Fibroblast of villous mesenchyme (primary cell): ENCODE results near the gene GPATCH2. TPM values are rescaled to one million over a fixed set of nuclear protein-coding genes. Genes with fewer than 3 reads are reported as not detected.

Source experiments
- DNase-seq: peaks from one replicate; pipeline ENCODE4 v3.0.0-alpha.2; 2010; ENCODE audit warnings: low read depth
- H3K4me3 ChIP-seq: 2 replicates; pipeline ENCODE4 v1.5.1; 2011; ENCODE audit warnings: low read depth, mild to moderate bottlenecking, low read length
- CTCF ChIP-seq: IDR thresholded peaks from 2 replicates; pipeline ENCODE4 v1.5.1; 2012; ENCODE audit warnings: low read depth, mild to moderate bottlenecking, low read length; ENCODE audit not compliant: insufficient read depth
- total RNA-seq: library from RNA; depleted of rRNA; stranded (reverse); fragments of >200 nt; gene quantifications from 2 replicates; pipeline ENCODE4 v1.2.3, GENCODE V29; 2012

The GPATCH2 gene
- total RNA-seq, 1 donor = 28.1 TPM

- H3K4me3 ChIP-seq = no peak overlapping the region
- no peak for DNase-seq
- TF ChIP-seq CTCF = no peak
Measured at GRCh38 chr1:217462666-217463065, 168.2 kb downstream of the GPATCH2 start.

- TF ChIP-seq CTCF = no peak
- DNase-seq = peak; percentile 4
Measured at GRCh38 chr1:217462159-217462558, 168.7 kb downstream of the GPATCH2 start.

DNA sequence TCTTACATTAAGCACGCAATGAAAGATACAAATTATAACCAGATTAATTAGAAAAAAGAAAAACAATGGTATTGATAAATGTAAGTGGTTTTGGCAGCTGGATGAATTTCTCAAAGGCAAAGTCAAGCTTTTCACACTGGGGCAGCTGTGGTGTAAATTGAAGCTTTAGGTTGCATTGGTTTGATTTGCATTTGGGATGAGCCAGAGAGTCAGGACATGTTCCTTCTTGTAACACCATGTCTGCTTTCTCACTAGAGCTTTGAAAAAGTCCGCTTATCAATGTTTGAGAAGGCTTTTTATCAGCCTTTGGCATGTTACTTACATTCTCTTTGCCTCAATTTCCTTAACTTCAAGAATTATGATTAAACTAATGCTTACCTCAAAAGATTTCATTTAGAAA, 173.9 kb downstream of the GPATCH2 start:
- no peak overlapping the region for H3K4me3 ChIP-seq
- DNase-seq = no peak
- no peak for TF ChIP-seq CTCF

More at GRCh38 chr1:217462159-217462558, 168.7 kb downstream of the GPATCH2 start:
- no peak overlapping the region for H3K4me3 ChIP-seq

GRCh38 chr1:217456261-217456660, 174.6 kb downstream of the GPATCH2 start:
- no peak for TF ChIP-seq CTCF
- no peak for DNase-seq
- H3K4me3 ChIP-seq = no peak overlapping the region

DNA sequence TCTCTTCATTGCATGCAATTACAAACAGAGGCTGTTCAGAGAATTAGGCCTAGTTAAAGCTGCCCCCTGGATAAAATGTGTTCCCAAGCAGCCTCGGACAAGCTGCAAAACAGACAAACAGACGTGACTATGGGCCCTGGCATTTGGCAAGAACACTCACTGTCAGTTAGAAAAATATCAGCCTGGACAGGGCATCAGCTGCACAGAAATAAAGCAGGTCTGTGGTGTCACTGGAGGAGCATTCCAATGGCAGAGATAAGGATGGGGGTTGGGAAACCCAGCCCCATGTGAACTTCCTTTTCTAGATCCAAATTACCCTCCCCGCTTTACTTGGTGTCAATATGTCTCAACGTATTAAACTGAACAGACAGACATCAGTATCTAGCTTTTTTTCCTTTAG, 177.1 kb downstream of the GPATCH2 start:
- DNase-seq = peak; percentile 23
- H3K4me3 ChIP-seq = no peak overlapping the region
- no peak for TF ChIP-seq CTCF

DNA sequence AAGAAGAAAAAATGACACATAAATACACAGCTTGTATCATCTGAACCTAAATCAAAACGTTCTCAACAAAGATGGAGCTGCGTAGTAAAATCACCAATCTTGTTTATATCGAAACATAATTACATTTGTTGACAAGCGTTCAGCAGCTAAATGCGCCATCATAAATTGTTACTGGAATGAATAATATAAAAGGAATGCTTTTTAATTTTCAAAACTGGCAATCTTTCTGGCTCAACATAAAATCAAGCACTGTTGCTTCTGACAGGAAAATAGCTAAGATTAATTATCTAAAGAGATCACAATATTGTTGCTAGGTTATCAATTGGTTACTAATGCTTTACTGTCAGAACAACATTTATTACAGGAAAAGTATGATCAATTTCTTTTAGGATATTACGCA, 181.5 kb downstream of the GPATCH2 start:
- no peak for TF ChIP-seq CTCF
- DNase-seq = no peak
- H3K4me3 ChIP-seq = no peak overlapping the region

GRCh38 chr1:217443845-217444244, 187.0 kb downstream of the GPATCH2 start:
- no peak overlapping the region for H3K4me3 ChIP-seq
- no peak for DNase-seq
- TF ChIP-seq CTCF = no peak
